PC-9 (cell line): ENCODE measurements around the gene CCDC9B. TPM values are rescaled to one million over a fixed set of nuclear protein-coding genes. Genes with fewer than 3 reads are reported as not detected.

ENCODE experiments used
- BruUV-seq: library from RNA; stranded (reverse); fragments of 400-500 nt; replicated peaks from 2 replicates; lab custom pipeline; 2021; lab: Mats Ljungman, UMichigan
- CTCF ChIA-PET: fragments of 300-600 bp; sonication (Branson Sonifier 250); formaldehyde crosslinking; loops from one replicate; lab custom pipeline; 2022; ENCODE audit warnings: antibody characterized with exemption; lab: Charles Lee
- POLR2A ChIA-PET: fragments of 300-600 bp; sonication (Branson Sonifier 250); formaldehyde crosslinking; loops from one replicate; lab custom pipeline; 2022; ENCODE audit warnings: antibody characterized with exemption; ENCODE audit not compliant: unreplicated experiment; lab: Charles Lee
- DNase-seq, 2 experiments: peaks; one replicate each; pipeline versions ENCODE4 v3.0.0 to v3.0.0-alpha.2; 2015 to 2022; ENCODE audit warnings: mixed read lengths in 1 of 2
- H2AFZ ChIP-seq: fragments of 200-600 bp; sonication (generic); 2 replicates; pipeline ENCODE4 v1.8.1; 2017; ENCODE audit warnings: antibody characterized with exemption
- H3F3A ChIP-seq: fragments of 200-600 bp; sonication (generic); 2 replicates; pipeline ENCODE4 v1.8.1; 2017; ENCODE audit warnings: antibody characterized with exemption, mild to moderate bottlenecking, low read depth; ENCODE audit not compliant: insufficient read depth
- H3K27ac ChIP-seq: fragments of 200-600 bp; sonication (generic); 2 replicates; pipeline ENCODE4 v1.6.1; 2016; ENCODE audit warnings: mixed run types
- H3K27me3 ChIP-seq: fragments of 200-600 bp; sonication (generic); 2 replicates; pipeline ENCODE4 v1.6.1; 2016; ENCODE audit warnings: low read depth, mixed run types; ENCODE audit not compliant: insufficient read depth
- H3K36me3 ChIP-seq: fragments of 200-600 bp; sonication (generic); 2 replicates; pipeline ENCODE4 v1.6.1; 2016; ENCODE audit warnings: low read depth, mixed run types
- H3K4me1 ChIP-seq: fragments of 200-600 bp; sonication (generic); replicated peaks from 2 replicates; pipeline ENCODE4 v1.6.1; 2016; ENCODE audit warnings: mixed run types; ENCODE audit not compliant: insufficient read depth
- H3K4me2 ChIP-seq: fragments of 200-600 bp; sonication (generic); 2 replicates; pipeline ENCODE4 v1.6.1; 2017; ENCODE audit warnings: mixed run types
- H3K4me3 ChIP-seq: fragments of 200-600 bp; sonication (generic); 2 replicates; pipeline ENCODE4 v1.6.1; 2016; ENCODE audit warnings: mixed run types
- H3K79me2 ChIP-seq: fragments of 200-600 bp; sonication (generic); 2 replicates; pipeline ENCODE4 v1.6.1; 2017; ENCODE audit warnings: low read depth, mixed run types
- H3K9me2 ChIP-seq: fragments of 200-600 bp; sonication (generic); 2 replicates; pipeline ENCODE4 v1.8.1; 2017; ENCODE audit warnings: mild to moderate bottlenecking; ENCODE audit not compliant: insufficient read depth
- H3K9me3 ChIP-seq: fragments of 200-600 bp; sonication (generic); 2 replicates; pipeline ENCODE4 v1.8.1; 2016; ENCODE audit warnings: low read depth; ENCODE audit not compliant: insufficient read depth
- H4K20me1 ChIP-seq: fragments of 200-600 bp; sonication (generic); 2 replicates; pipeline ENCODE4 v1.8.1; 2017; ENCODE audit not compliant: insufficient read depth
- CTCF ChIP-seq: fragments of 200-600 bp; sonication (generic); conservative IDR thresholded peaks from 2 replicates; pipeline ENCODE4 v1.6.1; 2017; ENCODE audit warnings: mixed run types, antibody characterized with exemption, mild to moderate bottlenecking, moderate library complexity
- EZH2 ChIP-seq: fragments of 200-600 bp; sonication (generic); IDR thresholded peaks from 2 replicates; pipeline ENCODE4 v1.8.0; 2017; ENCODE audit warnings: antibody characterized with exemption, low read depth
- intact Hi-C: fragments of 100-400 bp; cut with micrococcal nuclease; formaldehyde crosslinking; loops from one replicate; pipeline ENCODE4 v1.10.0; 2022; ENCODE audit not compliant: unreplicated experiment
- total RNA-seq: library from RNA; stranded (reverse); gene quantifications from 2 replicates; pipeline ENCODE4 v1.2.3, GENCODE V29; 2021

Gene CCDC9B
- total RNA-seq, 1 experiment from 2014 or later = 141 TPM

- no peak for DNase-seq
- intact Hi-C loops = no loop called here
- TF ChIP-seq EZH2 (no peak), CTCF (no peak)
- Histone ChIP-seq H3K9me2 (no peaks in the 10 kb centered on the region), H3F3A (no peaks in the 10 kb centered on the region), H3K4me1 (no peaks in the 10 kb centered on the region), H3K27me3 (no peaks in the 10 kb centered on the region), H4K20me1 (no peaks in the 10 kb centered on the region), H3K4me2 (no peak overlapping the region), H2AFZ (no peak overlapping the region), H3K9me3 (no peaks in the 10 kb centered on the region), H3K27ac (no peak overlapping the region), H3K36me3 (no peaks in the 10 kb centered on the region), H3K4me3 (no peak overlapping the region), H3K79me2 (no peaks in the 10 kb centered on the region)
- ChIA-PET CTCF (interaction anchor here (0.6 to 1.2 kb wide), 5 partner anchors 11 to 74 kb away, joined by 3 to 5 read pairs (median 4); no protein-coding TSS in a partner anchor), POLR2A (interaction anchor here (0.7 kb wide), 1 partner anchor 48 kb away, joined by 3 read pairs; no protein-coding TSS in a partner anchor)
- BruUV-seq = no TSS peak
Measured at GRCh38 chr15:40290545-40290917, 50.2 kb downstream of the CCDC9B start.

- Histone ChIP-seq H3K4me1 (no peaks in the 10 kb centered on the region), H3K27me3 (no peaks in the 10 kb centered on the region), H3F3A (no peaks in the 10 kb centered on the region), H2AFZ (no peak overlapping the region), H3K9me2 (no peaks in the 10 kb centered on the region), H3K9me3 (no peaks in the 10 kb centered on the region), H3K4me3 (no peak overlapping the region), H3K27ac (no peak overlapping the region), H3K4me2 (no peak overlapping the region), H3K79me2 (no peaks in the 10 kb centered on the region), H4K20me1 (no peaks in the 10 kb centered on the region), H3K36me3 (no peaks in the 10 kb centered on the region)
- DNase-seq = peak in 1 of 2 experiments; percentile 49
- CTCF ChIA-PET = interaction anchor here (0.6 kb wide), 3 partner anchors 16 to 405 kb away, joined by 3 to 7 read pairs (median 4); no protein-coding TSS in a partner anchor
- TF ChIP-seq CTCF = no peak
- no peak for TF ChIP-seq EZH2
- intact Hi-C loops = no loop called here
- BruUV-seq = no TSS peak
- POLR2A ChIA-PET = no interaction called here
Measured at GRCh38 chr15:40289140-40289775, 51.5 kb downstream of the CCDC9B start.

- Histone ChIP-seq H2AFZ (no peak overlapping the region), H3K4me1 (no peaks in the 10 kb centered on the region), H3K4me2 (no peak overlapping the region), H3K27me3 (no peaks in the 10 kb centered on the region), H3K9me3 (no peaks in the 10 kb centered on the region), H4K20me1 (no peaks in the 10 kb centered on the region), H3F3A (no peaks in the 10 kb centered on the region), H3K4me3 (no peak overlapping the region), H3K27ac (no peak overlapping the region), H3K79me2 (no peaks in the 10 kb centered on the region), H3K9me2 (no peaks in the 10 kb centered on the region), H3K36me3 (no peaks in the 10 kb centered on the region)
- TF ChIP-seq CTCF (no peak), EZH2 (no peak)
- ChIA-PET POLR2A (no interaction called here), CTCF (no interaction called here)
- DNase-seq = no peak
- BruUV-seq = no TSS peak
- intact Hi-C loops = no loop called here
Measured at GRCh38 chr15:40287968-40288367, 52.8 kb downstream of the CCDC9B start.
